Stimulated activated CD8-positive, alpha-beta memory T cell treated with anti-CD3 and anti-CD28 coated beads, Interleukin-12 subunit alpha, Interleukin-12 subunit beta, amount 100 ng/mL, for 4 hours (primary cell): Measurements from ENCODE around the gene ERCC6.

ENCODE experiments used
- DNase-seq: peaks from one replicate; pipeline ENCODE4 v3.0.0-alpha.2; 2020; ENCODE audit warnings: low read depth

Gene ERCC6

DNA sequence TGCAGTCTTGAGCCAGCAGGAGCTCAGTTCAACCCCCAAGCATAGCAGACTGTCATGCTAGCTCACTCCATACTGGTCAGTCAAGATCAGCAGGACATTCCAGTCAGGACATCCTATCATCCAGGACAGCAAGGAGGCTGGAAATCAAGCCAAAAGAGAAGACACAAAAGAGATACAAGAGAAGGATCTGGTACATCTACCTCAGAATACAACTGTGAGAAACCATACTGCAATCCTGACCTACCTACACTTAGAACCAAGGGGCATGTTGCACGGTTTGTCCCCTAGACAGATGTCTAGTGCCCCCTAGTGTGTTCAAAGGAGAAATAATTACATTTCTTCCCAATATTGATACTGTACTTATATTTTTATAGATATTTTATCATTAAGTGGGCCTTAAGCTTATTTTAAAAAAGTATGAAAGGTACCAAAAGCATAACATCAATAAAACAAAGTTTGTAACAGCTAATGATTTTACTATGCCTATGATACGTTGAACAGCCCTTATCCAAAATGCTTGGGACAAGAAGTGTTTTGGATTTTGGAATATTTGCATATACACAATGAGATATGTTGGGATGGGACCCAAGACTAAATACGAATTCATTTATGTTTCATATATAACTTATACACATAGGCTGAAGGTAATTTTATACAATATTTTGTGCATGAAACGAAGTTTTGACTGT is 26.7 kb downstream of the ERCC6 start:
- no peak for DNase-seq

GRCh38 chr10:49509771-49510303 is 29.1 kb downstream of the ERCC6 start:
- no peak for DNase-seq

DNA sequence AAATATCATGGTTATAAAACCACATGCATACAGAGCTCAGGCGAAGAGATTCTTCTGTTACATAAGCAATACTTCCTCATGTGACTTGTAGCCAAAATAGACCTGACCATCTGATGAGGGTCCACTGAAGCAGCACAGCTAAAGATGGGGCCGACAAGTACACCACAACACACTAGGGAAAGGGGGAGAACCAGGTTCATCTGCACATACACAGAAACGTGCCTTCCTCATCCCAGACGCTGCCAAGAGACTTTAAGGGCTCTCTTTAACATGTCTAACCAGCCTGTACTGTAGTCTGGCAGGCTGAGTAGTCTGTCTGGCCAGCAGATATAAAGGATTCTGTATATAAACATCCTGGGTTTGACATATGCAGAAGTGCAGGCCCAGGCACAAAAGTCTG is 30.3 kb downstream of the ERCC6 start:
- no peak for DNase-seq

DNA sequence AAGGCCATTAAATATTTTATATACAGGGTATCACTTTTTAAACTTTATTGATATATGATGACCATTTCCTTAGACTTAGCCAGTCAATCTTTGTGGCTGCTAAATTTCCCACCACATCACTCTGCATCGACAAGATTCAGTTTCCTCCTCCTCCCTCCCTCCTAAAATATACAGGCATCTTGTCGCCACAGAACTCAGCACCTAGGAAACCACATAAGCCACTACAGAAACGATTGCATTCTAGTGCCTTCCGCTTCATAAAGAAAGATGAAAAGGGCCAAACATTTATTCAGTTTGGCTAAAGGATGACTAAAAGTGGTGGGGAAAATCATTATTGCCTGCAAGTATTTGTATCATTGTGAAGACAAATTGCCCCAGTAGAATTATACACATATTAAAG is 30.7 kb downstream of the ERCC6 start:
- DNase-seq: no peak

- no peak for DNase-seq
Observed at GRCh38 chr10:49505589-49505988, 33.3 kb downstream of the ERCC6 start.

DNA sequence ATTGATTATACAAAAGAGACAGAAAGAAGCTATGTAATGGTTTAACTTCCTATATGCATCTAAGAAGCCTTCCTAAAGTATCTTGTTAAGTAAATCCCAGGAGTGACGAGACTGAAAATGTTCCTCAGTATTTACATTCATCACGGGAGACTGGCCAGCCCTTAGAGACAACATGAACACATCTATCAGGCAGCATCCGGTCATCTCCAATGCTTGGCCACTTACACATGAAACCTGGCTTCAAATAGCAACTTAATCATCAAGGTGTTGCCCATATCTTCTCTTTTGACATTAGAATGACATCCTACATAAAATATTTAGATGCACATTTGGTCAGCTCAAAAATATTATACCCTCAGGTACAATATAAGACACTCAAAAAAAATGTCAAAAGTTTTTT is 33.8 kb downstream of the ERCC6 start:
- no peak for DNase-seq

DNA sequence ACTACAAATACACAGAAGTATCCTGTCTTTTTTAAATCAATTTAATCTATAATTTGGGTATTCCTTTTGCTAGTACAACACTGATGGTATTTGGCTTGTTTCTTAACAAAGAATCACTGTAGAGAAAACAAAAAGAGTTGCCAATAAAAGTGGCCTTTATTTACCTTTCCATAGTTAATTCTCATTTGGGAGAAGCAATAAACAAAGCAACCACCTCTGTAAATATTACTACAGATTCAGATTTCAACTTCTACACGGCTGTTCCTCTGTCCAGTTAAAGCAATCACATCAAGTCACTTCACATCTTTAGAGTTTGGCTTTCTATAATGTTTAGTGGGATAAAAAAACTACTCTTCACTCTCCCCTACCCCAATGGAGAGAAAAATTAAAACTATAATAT is 34.4 kb downstream of the ERCC6 start:
- no peak for DNase-seq

DNA sequence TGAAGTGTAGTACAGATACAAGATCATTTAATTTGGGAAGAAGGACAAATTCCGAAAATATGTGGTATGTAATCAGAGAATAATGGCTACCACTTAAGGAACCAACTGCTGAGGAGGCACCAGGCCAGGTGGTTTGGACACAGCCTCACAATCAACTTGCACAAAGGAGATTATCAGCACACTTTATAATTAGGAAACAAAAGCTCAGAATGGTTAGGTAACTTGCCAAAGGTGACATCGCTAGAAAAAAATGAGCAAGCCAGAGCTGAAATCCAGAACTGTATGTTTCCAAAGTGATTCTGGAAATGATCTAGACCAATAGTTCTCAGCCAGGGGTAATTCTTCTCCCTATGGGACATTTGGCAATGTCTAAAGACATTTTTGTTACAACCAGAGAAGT is 36.6 kb downstream of the ERCC6 start:
- DNase-seq: no peak

- no peak for DNase-seq
Observed at GRCh38 chr10:49500412-49500811, 38.5 kb downstream of the ERCC6 start.

DNA sequence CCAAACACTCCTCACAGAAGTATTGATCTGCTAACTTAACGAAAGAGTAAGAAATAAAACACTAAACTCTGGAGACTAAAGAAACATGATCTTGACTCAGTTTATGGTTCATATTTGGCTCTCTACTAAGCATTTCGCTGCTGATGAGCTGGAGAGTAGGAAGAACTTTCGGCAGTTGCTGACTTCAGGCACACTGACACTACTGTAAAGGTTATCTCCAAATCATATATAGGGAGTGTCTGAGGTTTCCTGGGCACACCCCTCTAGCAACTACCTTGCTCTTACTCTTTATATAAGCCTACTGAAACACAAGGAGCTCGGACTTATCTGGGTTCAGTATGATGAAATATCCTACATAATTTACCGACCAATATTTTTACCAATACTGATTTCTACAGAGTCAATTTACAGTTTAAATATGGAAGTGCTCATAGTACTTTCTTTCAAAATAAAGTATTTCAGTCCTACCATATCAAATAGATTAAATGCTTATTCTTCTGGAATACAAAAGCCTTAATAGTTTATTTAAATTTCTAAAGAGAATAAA is 39.5 kb downstream of the ERCC6 start:
- DNase-seq: no peak

DNA sequence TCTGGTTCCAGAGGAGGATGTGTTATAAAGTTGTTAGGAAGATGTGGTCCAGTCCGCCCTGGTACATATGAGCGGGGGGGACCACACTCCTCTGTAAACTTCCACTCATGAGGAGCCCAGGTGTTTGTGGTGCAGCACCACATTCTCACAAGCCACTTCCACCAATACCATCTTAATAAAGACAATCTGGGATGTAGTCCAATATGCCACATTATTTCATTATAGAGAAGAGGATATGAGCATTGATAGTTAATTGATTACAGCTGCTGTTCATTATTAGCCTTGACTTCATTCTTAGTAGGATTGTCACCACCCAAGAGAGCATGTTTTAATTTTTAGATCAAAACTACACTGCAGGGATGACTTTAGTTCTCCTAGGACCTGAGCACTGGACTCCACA is 40.5 kb downstream of the ERCC6 start:
- no peak for DNase-seq

GRCh38 chr10:49497358-49497757 is 41.6 kb downstream of the ERCC6 start:
- no peak for DNase-seq

DNA sequence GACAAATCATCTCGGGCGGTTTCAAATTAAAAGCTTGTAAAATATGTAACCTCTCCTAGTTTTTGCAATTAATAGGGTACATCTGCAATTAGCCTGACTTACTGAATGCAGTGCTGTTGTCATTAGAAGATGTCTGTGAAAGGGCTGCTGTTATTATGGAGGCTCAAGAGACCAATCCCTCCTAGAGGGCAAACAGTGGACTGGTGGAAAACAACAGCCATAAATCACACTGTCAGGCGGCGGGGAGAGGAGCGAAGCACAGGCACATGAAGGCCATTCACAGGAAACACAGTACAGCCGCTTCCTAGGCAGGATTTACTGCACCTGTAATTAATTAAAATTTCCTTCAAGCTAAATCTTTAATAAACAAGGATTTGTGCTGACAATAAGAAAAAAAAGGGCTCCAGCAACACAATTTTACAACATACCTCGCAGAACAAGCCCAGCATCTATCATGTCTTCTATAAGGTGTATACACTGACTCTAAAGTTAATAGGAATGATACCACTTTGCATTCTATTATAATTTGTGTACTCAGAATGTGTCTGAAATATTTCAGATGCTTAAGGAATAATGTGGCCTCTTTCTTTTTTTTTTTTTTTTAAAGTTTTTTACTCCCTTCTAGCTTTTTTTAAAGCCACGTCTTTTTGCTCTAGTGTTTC is 50.7 kb downstream of the ERCC6 start:
- DNase-seq: no peak

- no peak for DNase-seq
Observed at GRCh38 chr10:49486738-49487137, 52.2 kb downstream of the ERCC6 start.

DNA sequence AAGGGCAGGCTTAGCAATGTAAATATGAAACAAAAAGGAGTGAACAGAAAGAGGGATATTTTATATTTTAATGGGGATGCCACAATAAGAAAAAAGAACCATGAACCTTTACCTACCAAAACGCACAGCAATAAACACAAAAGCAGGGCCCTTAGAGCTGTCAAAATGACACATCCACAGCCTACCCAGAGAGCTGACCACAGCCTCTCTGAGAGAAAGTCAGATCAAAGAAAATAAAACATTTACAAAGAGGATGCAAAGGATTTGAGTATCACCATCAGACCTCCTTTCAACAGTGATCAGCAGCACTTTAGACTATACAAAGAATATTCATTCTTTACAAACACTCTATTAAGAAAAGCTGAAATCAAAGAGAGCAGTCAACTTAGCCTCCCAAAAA is 52.9 kb downstream of the ERCC6 start:
- no peak for DNase-seq

GRCh38 chr10:49484486-49485235 is 54.3 kb downstream of the ERCC6 start:
- DNase-seq: no peak

DNA sequence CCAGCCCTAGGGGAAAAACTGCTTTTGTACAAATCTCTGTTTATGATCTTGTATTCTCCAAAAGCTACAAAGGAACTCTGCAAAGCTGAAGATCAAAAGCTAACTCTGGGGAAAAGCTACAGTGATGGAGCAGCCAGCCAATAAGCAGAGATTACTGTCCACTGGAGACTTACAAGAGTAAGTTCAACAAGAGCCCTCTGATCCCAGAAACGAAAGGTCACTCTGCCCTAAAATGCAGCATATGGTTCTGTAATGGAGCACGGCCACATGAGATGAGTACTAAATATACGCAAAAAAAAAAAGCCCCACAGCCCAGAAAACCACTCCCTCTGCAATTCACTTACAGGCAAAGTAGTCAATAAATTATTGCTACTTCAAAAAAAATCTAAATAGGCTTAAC is 60.1 kb downstream of the ERCC6 start:
- DNase-seq: no peak

GRCh38 chr10:49474901-49475300 is 64.0 kb downstream of the ERCC6 start:
- DNase-seq: no peak

- DNase-seq: no peak
Observed at GRCh38 chr10:49471532-49471931, 67.4 kb downstream of the ERCC6 start.

DNA sequence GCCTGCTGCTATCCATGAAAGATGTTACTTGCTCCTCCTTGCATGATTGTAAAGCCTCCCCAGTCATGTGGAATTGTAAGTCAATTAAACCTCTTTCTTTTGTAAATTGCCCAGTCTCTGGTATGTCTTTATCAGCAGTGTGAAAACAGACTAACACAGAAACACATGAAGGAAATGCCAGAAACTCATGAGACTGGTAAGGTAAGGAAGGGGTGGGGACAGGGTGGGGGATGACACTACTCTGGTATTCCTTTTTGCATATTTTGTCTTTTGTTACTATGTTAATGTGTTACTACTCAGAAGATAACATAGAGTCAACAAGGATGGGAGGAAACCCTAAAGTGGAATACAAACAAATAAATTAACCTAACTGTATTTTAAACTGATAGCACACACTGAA is 73.2 kb downstream of the ERCC6 start:
- DNase-seq: no peak
